Muscle of back (tissue), 13 donors: Measurements from ENCODE around the gene SPATA25. TPM values are rescaled to one million over a fixed set of nuclear protein-coding genes. Genes with fewer than 3 reads are reported as not detected.
"Not testable (repeated sequence)": the region's sequence is repeated elsewhere in the genome, so short reads cannot be mapped to it uniquely, and the experiment has no call there.

Experiments used
- DNase-seq, 3 donors: peaks; one replicate each; pipeline versions ENCODE4 v3.0.0 to v3.0.0-alpha.2; 2013
- long read RNA-seq, 9 donors: transcript quantifications; one replicate each; lab custom pipeline, GENCODE V29; 2026
- polyA plus RNA-seq, 10 donors: library from polyadenylated mRNA; unstranded; fragments of 120-200 nt; gene quantifications; one replicate each; pipeline ENCODE4 v1.2.1, GENCODE V29; 2013; ENCODE audit not compliant: insufficient read length in 10 of 10

SPATA25 gene, protein sequence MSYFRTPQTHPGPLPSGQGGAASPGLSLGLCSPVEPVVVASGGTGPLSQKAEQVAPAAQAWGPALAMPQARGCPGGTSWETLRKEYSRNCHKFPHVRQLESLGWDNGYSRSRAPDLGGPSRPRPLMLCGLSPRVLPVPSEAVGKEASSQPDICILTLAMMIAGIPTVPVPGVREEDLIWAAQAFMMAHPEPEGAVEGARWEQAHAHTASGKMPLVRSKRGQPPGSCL
- 1 to 10 TPM; 3.0 to 7.7 (median 4.5) TPM for polyA plus RNA-seq
- long read RNA-seq, donor 1, partial matches to known transcripts: 0 of 1 reads
- long read RNA-seq, donor 1, other reads (novel, unspliced or antisense): 0 of 1 reads
- long read RNA-seq, donor 2, partial matches to known transcripts: 0 of 1 reads
- long read RNA-seq, donor 2, other reads (novel, unspliced or antisense): 0 of 1 reads
- long read RNA-seq, donor 3: 0 reads
- long read RNA-seq, donor 4: 0 reads
- long read RNA-seq, donor 5, partial matches to known transcripts: 0 of 1 reads
- long read RNA-seq, donor 5, other reads (novel, unspliced or antisense): 0 of 1 reads
- long read RNA-seq, donor 6: 0 reads
- long read RNA-seq, donor 7: 0 reads
- long read RNA-seq, donor 8: 0 reads
- long read RNA-seq, donor 9: 0 reads

- no peak for DNase-seq
Measured at GRCh38 chr20:45887346-45887715, at the start of gene SPATA25. SPATA25 (minus strand) TSS chr20:45887622; CDS start chr20:45887590, 32 bp downstream.

DNA sequence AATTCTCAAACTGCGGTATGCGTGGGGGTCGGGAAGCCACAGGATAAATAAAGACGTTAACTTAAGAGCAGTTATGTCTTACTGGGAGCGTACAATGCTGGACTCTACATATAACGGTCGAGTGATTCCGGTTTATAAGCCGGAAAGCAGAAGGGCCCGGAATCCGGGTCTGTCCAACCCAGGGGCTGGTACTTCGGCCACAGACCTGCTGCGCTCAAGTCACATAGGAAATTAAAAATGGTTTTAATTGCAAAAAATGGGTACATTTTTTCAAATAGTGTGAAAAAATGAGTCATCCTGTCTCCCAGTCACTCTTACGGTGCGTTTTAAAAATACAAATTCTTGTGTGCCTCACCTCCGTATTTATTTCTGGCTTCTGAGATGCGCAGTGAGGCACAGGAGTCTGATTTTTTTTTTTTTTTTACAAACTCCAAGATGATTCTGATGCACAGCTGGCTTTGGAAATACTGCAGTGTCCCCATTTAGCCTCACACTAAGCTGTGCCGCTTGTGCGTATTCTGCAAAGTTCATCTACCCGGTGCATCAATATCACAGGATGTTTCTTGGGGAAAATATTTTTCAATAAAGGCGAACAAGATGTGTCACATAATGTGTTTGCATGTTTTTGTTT, 48.1 kb upstream of the SPATA25 start:
- DNase-seq: no peak

DNA sequence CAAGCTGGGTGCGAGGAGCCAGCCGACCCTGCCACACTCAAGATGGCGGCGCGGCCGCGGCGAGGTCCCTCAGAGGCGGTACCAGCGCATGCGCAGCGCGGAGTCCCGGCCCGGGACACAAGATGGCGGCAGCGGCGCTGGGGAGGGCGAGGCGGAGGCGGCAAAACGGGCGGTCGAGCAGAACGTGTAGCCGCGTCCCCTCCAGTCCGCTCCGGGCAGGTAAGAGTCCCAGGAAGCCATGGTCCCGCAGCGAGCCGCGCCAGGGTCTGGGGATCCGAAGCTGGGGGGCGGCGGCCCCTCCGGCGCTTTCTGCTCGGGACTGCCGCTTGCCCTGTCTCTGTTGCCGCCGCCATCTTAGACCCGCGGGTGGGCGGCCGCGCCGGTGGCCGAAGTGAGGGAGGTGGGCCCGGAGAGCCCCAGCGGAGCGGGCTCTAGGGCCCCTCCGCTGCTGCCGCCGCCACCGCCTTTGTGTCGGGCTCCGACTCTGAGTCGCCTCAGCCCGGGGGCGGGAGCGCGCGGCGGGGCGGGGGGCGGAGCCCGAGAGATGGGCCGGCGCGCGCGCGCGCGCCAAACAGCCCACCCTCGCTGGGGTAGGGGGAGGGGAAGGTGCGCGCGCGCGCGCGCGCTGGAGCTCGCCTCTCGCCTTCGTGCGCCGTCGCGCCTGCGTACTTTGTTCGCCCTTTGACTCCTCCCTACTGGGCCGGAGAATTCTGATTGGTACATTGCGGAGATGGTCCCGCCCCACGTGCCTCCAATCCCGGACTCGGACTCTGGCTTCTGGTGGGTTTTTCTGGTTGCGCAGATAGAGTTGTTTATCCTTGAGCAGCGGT, 47.4 kb upstream of the SPATA25 start, which contains the start of gene PCIF1:
Gene PCIF1, plus strand, starts transcription at position 98 of the 830 bp plus-strand sequence. CDS start 4,317 bp downstream, outside the sequence.
- DNase-seq: peak; percentile 98 to 100 (median 100)

DNA sequence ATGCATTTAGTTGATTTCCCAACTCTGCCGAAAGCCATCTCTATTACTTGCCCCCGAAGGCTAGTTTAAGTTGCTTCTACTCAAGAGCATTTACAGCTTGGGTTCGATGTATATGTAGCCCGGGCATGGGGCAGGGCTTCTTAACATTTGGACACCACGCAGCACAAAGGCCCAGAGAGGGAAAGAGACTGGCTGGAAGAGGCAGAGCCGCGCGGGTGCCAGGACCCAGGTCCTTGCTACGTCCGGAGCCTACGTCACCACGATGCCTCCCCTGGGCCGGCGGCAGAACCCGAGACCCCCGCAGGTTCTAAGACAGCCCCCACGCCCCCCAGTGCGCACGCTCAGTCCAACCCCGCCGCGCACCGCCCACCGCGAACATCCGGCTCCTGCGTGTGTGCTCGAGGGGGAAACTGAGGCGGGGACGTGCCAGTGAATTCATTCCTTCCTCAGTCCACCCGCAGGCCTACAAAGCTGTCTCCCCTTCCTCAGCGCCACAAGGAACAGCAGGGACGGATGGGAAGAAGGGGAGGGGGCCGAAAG, 46.7 kb upstream of the SPATA25 start:
- DNase-seq: peak in 1 of 3 donors; percentile 82

DNA sequence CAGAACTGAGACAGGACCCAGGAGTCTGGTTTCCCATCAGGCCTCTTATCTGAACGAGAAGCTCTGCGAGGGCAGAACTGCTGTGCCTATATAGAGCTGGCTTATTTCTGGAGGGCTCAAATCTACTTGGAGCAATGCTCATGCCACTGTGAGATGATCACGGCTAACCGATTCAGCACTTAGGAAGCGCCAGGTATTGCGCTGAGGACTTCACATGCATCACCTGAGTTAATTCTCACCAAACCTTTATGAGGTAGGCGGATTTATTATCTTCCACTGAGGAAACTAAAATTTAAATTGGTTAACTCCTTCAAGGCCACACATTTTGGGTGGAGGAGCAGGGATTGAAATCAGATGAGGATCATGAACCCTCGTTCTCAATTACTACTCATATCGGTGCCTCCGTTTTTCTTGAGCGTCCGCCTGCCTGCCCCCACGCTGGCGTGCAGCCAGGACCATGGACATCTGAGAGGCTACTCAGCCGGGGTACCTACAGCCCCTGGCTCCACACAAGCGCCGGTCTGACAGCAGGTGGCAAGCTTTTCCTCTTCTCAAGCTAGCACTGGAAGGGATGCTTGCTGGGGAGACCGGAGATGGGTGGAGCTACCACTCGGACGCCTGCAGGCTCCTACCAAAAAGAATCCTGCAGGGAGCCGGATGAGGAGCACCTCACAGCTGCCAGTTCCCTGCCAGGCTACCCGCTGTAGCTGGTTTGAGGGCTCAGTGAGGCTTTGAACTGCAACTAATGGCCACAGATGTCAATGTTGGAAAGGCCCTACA, 46.0 kb upstream of the SPATA25 start:
- peak; percentile 54 to 85 (median 66) for DNase-seq

GRCh38 chr20:45931680-45932079, 44.3 kb upstream of the SPATA25 start:
- not testable (repeated sequence) for DNase-seq

DNA sequence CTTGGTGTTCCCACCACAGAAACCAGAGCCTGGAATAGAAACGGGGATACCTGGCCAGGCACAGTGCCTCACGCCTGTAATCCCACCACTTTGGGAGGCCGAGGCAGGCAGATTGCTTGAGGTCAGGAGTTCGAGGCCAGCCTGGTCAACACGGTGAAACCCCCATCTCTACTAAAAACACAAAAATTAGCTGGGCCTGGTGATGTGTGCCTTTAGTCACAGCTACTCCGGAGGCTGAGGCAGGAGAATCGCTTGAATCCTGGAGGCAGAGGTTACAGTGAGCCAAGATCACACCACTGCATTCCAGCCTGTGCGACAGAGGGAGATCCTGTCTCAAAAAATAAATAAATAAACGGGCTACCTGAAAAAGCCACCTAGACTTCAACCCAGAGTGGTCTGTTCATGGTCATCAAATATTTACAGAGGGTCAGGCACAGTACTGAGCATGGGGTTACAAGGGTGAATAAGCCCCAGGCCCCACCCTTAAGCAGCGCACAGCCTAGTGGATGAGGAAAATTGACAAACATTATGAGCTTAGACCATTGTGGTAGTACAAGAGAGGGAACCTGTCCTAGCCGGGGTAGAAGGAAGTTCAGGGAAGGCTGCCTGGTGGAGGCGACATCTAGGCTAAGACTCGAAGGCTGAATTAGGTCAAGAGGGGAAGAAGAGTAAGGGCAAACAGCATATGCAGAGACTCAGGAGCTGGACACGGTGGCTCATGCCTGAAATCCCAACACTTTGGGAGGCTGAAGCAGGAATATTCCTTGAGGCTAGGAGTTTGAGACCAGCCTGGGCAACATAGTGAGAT, 39.9 kb upstream of the SPATA25 start:
- no peak for DNase-seq

- no peak for DNase-seq
Measured at GRCh38 chr20:45926731-45927070, 39.3 kb upstream of the SPATA25 start.

- no peak for DNase-seq
Measured at GRCh38 chr20:45925821-45926506, 38.5 kb upstream of the SPATA25 start.

- DNase-seq: peak in 2 of 3 donors; percentile 55 to 78
Measured at GRCh38 chr20:45924391-45925261, 37.2 kb upstream of the SPATA25 start.

- DNase-seq: no peak
Measured at GRCh38 chr20:45921337-45922189, 34.1 kb upstream of the SPATA25 start.

DNA sequence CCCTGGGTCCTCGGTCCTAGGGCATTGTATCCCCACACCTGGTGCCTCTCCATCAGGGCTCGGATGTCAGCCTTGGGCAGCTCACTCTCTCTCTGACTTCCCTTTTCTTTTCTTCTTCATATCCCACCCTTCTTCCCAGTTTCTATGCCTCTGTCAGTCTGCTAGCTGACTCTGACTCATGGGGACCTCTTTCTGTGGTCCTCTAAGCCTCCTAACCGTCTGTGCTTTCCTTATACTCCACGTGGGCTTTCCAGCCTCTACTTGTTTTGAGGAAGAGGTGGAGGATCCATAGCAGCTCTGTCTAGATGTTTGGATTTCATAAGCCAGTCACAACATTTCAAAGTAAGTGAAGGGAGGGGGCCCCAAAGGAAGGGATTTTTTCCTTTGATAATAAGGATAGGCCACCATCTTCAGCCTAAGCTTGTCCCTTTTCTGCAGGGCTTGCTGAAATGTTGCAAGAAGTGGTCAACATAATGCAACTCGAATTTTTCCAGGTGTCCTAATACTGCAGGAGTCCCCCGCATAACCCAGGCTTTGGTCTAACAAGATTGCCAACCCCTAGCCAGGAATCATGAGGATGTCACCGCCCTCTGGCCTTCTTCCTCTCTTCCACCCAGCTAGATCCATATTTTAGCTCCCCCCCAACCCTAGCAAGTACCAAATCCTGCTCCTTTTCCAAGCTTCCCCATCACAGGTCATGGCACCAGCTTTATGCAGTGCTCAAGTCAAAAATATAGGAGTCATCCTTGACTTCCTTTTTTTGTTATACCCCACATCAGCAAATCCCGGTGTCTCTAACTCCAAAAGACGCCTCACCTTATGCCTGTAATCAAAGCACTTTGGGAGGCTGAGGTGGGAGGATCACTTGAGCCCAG, 33.3 kb upstream of the SPATA25 start:
- DNase-seq: no peak

DNA sequence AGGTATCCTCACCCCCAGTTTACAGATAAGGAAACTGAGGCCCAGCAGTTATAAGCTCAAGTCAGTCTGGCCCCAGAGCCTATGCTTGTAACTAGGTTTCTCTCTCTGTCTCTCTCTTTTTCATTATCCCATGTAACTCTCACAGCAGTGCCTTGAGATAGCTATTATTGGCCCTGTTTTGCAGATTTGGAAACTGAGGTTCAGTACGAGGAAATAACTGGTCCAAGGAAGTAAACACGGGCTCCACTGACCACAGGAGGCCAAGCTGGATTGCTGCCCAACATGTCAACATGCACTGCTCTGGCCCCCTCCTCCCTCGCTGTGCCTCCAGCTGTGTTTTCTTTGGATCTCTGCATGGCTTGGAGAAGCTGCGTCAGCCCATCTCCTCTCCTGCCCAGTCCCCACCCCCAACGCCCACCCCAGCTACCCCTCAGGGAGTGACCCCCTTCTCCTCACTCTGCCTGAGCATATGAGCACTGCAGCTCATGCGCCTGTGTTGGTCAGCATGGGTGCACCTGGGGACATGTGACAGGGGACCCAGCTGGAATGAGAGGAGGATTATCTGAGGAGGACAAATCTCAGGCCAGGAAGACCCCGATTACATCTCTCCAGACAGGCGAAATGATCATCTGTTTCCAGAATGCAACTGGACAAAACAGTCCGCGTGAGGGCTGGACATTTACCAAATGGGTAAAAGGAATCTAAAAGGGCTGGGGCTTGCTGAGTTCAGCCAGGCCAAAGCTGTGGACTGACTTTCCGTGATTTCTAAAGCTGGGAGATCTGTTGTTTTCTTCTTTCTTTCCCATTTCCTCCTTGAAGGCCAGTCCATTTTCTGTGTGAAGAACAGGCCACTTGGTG, 32.3 kb upstream of the SPATA25 start:
- peak in 2 of 3 donors; percentile 76 to 85 for DNase-seq

GRCh38 chr20:45918779-45919537, 31.5 kb upstream of the SPATA25 start:
- DNase-seq: no peak
